DOHH2 (cell line): ENCODE data around the gene PIGS.

Source experiments
- H3F3A ChIP-seq: fragments of 200-600 bp; sonication (generic), shearing (Covaris generic); 2 replicates; pipeline ENCODE4 v1.6.0; 2016; ENCODE audit warnings: antibody characterized with exemption, mild to moderate bottlenecking; ENCODE audit not compliant: control insufficient read depth, insufficient read depth
- H3K27ac ChIP-seq: fragments of 200-600 bp; sonication (generic); 2 replicates; pipeline ENCODE4 v1.5.1; 2014; ENCODE audit warnings: low read depth, mild to moderate bottlenecking, low read length, moderate library complexity
- H3K27me3 ChIP-seq: fragments of 200-600 bp; sonication (generic); 2 replicates; pipeline ENCODE4 v1.6.1; 2014; ENCODE audit warnings: mild to moderate bottlenecking, low read length, mixed read lengths; ENCODE audit not compliant: control insufficient read depth
- H3K36me3 ChIP-seq: fragments of 200-600 bp; sonication (generic); 2 replicates; pipeline ENCODE4 v1.6.1; 2014; ENCODE audit warnings: mild to moderate bottlenecking, low read length, moderate library complexity, mixed read lengths; ENCODE audit not compliant: control insufficient read depth
- H3K4me1 ChIP-seq: fragments of 200-600 bp; sonication (generic); 2 replicates; pipeline ENCODE4 v1.6.1; 2014; ENCODE audit warnings: mild to moderate bottlenecking, low read length, mixed read lengths; ENCODE audit not compliant: control insufficient read depth
- H3K4me2 ChIP-seq: fragments of 200-600 bp; sonication (generic); 2 replicates; pipeline ENCODE4 v1.6.0; 2014; ENCODE audit warnings: mild to moderate bottlenecking, low read length, moderate library complexity
- H3K4me3 ChIP-seq: fragments of 200-600 bp; sonication (generic); 2 replicates; pipeline ENCODE4 v1.5.1; 2014; ENCODE audit warnings: mild to moderate bottlenecking, low read length, mixed read lengths
- H3K79me2 ChIP-seq: fragments of 200-600 bp; sonication (generic); 2 replicates; pipeline ENCODE4 v1.6.1; 2014; ENCODE audit warnings: mild to moderate bottlenecking, low read length, mixed read lengths; ENCODE audit not compliant: control insufficient read depth
- H3K9me2 ChIP-seq: fragments of 200-600 bp; sonication (generic); replicated peaks from 2 replicates; pipeline ENCODE4 v1.6.1; 2014; ENCODE audit warnings: mild to moderate bottlenecking, low read length, mixed read lengths; ENCODE audit not compliant: control insufficient read depth
- H3K9me3 ChIP-seq: fragments of 200-600 bp; sonication (generic); 2 replicates; pipeline ENCODE4 v1.6.1; 2014; ENCODE audit warnings: antibody characterized with exemption, low read length, mixed read lengths; ENCODE audit not compliant: control insufficient read depth, insufficient read depth
- H4K20me1 ChIP-seq: fragments of 200-600 bp; sonication (generic); 2 replicates; pipeline ENCODE4 v1.6.0; 2014; ENCODE audit warnings: low read depth, mild to moderate bottlenecking, antibody characterized with exemption, low read length, moderate library complexity; ENCODE audit not compliant: control insufficient read depth, insufficient read depth
- EZH2phosphoT487 ChIP-seq: fragments of 200-600 bp; sonication (generic); IDR thresholded peaks from 2 replicates; pipeline ENCODE4 v1.6.1; 2017; ENCODE audit warnings: borderline replicate concordance, mild to moderate bottlenecking, antibody characterized with exemption, low read length, moderate library complexity, mixed read lengths
- TF ChIP-seq, protein P1 (sequence below): fragments of 200-600 bp; sonication (generic); IDR thresholded peaks from one replicate; pipeline ENCODE4 v1.5.1; 2014; ENCODE audit warnings: antibody characterized with exemption, mild to moderate bottlenecking, low read depth, low read length; ENCODE audit not compliant: poor library complexity, severe bottlenecking

PIGS gene

GRCh38 chr17:28545787-28546415 is 25.4 kb downstream of the PIGS start:
- Histone ChIP-seq H3K9me2 (no peaks in the 10 kb centered on the region), H3K79me2 (0 out of 2 replicates have a peak, but pooled peaks cover 5% of the 10 kb centered on the region), H3K4me3 (no peak overlapping the region), H3K27ac (no peak overlapping the region), H3K36me3 (peaks cover 8% of the 10 kb centered on the region), H3F3A (0 out of 2 replicates have a peak, but pooled peaks cover 5% of the 10 kb centered on the region), H4K20me1 (no peaks in the 10 kb centered on the region), H3K27me3 (no peaks in the 10 kb centered on the region), H3K4me1 (peaks cover 44% of the 10 kb centered on the region), H3K4me2 (no peak overlapping the region), H3K9me3 (no peaks in the 10 kb centered on the region)
- TF ChIP-seq, protein P1, sequence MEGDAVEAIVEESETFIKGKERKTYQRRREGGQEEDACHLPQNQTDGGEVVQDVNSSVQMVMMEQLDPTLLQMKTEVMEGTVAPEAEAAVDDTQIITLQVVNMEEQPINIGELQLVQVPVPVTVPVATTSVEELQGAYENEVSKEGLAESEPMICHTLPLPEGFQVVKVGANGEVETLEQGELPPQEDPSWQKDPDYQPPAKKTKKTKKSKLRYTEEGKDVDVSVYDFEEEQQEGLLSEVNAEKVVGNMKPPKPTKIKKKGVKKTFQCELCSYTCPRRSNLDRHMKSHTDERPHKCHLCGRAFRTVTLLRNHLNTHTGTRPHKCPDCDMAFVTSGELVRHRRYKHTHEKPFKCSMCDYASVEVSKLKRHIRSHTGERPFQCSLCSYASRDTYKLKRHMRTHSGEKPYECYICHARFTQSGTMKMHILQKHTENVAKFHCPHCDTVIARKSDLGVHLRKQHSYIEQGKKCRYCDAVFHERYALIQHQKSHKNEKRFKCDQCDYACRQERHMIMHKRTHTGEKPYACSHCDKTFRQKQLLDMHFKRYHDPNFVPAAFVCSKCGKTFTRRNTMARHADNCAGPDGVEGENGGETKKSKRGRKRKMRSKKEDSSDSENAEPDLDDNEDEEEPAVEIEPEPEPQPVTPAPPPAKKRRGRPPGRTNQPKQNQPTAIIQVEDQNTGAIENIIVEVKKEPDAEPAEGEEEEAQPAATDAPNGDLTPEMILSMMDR = no peak
- no peak for TF ChIP-seq EZH2phosphoT487

- TF ChIP-seq, protein P1 = no peak
- no peak for TF ChIP-seq EZH2phosphoT487
- Histone ChIP-seq H3K9me2 (no peaks in the 10 kb centered on the region), H3K79me2 (0 out of 2 replicates have a peak, but pooled peaks cover 5% of the 10 kb centered on the region), H3K4me1 (peaks cover 36% of the 10 kb centered on the region), H3K27ac (no peak overlapping the region), H3K4me3 (no peak overlapping the region), H4K20me1 (no peaks in the 10 kb centered on the region), H3K9me3 (no peaks in the 10 kb centered on the region), H3K4me2 (no peak overlapping the region), H3K27me3 (no peaks in the 10 kb centered on the region), H3K36me3 (peaks cover 8% of the 10 kb centered on the region), H3F3A (0 out of 2 replicates have a peak, but pooled peaks cover 5% of the 10 kb centered on the region)
Measured at GRCh38 chr17:28545141-28545503, 26.2 kb downstream of the PIGS start.

DNA sequence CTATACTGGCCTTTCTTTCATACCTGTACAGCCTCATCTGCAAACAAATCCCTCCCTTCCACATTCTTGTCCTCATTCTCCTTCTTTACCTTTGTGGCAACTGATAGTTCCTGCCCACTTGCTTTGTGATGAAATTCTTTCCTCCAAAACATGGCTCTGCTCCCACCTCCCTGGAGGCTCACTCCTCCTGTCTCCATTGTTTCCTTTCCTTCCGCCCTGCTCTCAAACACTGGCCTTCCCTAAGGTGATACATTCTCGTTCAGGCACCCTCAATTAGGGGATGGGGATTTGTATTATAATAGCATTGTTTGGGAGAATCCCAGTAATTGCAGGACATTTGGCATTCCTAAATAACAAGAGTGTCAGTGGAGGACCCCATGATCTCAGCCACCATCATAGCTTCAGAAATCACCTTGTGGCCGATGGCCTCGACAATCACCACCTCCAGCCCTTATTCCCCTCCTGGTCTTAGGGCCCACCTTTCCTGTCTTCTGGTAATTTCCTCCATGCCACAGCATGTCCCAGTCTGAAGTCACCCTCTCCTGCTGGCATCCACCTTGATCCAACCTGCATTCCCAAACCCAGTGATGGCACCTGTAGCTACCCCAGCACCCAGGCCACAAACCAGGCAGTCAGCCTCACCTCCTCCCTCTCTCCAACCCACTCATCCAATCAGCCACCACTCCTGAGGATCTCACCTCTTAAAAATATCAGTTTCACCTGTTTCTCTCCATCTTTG is 26.8 kb downstream of the PIGS start:
- Histone ChIP-seq H4K20me1 (no peaks in the 10 kb centered on the region), H3K27ac (no peak overlapping the region), H3F3A (0 out of 2 replicates have a peak, but pooled peaks cover 5% of the 10 kb centered on the region), H3K9me2 (no peaks in the 10 kb centered on the region), H3K4me1 (peaks cover 31% of the 10 kb centered on the region), H3K27me3 (no peaks in the 10 kb centered on the region), H3K79me2 (0 out of 2 replicates have a peak, but pooled peaks cover 5% of the 10 kb centered on the region), H3K36me3 (peaks cover 8% of the 10 kb centered on the region), H3K4me3 (no peak overlapping the region), H3K4me2 (no peak overlapping the region), H3K9me3 (no peaks in the 10 kb centered on the region)
- no peak for TF ChIP-seq EZH2phosphoT487
- TF ChIP-seq, protein P1 = no peak
